ENCODE measurements around the gene LCOR. TPM values are rescaled to one million over a fixed set of nuclear protein-coding genes. Genes with fewer than 3 reads are reported as not detected.

The LCOR gene
- total and polyA plus RNA-seq, 2 of the 13 experiments (the other 11 are each of a cell fraction or from before 2014, with no cell fraction given): 12.4 to 23.7 TPM

DNA sequence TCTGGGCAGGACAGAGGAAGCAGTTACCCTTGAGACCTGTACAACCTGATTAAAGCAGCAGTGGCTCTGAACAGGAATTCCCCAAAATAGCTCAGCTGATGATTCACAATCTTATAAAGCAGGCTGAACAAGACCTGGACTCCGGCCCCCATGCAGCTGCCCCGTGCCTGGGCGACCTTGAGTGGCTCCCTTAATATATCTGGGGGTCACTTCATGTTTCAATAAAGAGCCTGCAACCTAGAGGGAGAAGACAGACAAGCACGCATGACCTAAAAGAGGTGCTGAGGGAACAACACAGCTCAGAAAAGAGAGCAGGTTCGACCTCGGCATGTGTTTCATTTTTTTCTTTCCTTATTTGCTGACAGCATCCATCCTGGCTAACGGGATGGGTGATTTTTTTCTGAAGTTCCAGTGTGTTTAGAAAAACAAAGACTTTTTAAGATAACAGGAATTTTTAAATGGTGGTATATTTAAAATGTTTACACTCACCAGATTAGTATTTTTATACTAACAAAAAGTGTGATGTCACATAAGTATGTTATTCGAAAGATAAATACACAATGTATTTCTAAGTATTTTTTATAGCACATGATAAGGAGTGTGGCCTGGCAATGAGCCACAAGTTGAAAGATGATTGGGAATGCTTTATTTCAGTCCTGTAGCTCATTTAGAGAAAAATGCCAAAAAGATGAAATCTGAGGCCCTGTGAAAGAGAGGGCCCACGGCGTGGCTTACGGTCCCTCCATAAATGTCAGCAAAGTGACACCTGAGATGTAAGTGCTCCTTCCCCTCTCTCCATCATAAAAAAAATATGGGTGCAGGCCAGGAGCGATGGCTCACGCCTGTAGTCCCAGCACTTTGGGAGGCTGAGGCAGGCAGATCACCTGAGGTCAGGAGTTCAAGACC is 192.3 kb downstream of the LCOR start (continued):
- TF ChIP-seq ETV6 (CRISPR knock-in tag; conservative IDR thresholded peaks at IDR 0.05) (no peak), SRF (IDR thresholded peaks at IDR 0.05; ENCODE audit: low read depth, low read length) (no peak), ZNF891 (CRISPR knock-in tag; IDR thresholded peaks at IDR 0.05) (no peak), SRSF9 (IDR thresholded peaks at IDR 0.05; ENCODE audit: borderline replicate concordance, insufficient read depth, low read depth, low read length, poor library complexity, severe bottlenecking) (no peak), SMAD9 (CRISPR knock-in tag; IDR thresholded peaks at IDR 0.05) (no peak), ZNF451 (CRISPR knock-in tag; IDR thresholded peaks at IDR 0.05) (no peak), KAT2B (IDR thresholded peaks at IDR 0.05; ENCODE audit: borderline replicate concordance, low read depth, low read length) (no peak), TEAD3 (CRISPR knock-in tag; optimal IDR thresholded peaks at IDR 0.05; ENCODE audit: borderline replicate concordance) (peak; percentile 57), ZNF12 (CRISPR knock-in tag; IDR thresholded peaks at IDR 0.05) (no peak), RFXAP (CRISPR knock-in tag; IDR thresholded peaks at IDR 0.05; ENCODE audit: borderline replicate concordance) (no peak), ZNF781 (CRISPR knock-in tag; IDR thresholded peaks at IDR 0.05; ENCODE audit: borderline replicate concordance, not compliant biosample characterization) (no peak)
- TF ChIP-seq, protein P1, sequence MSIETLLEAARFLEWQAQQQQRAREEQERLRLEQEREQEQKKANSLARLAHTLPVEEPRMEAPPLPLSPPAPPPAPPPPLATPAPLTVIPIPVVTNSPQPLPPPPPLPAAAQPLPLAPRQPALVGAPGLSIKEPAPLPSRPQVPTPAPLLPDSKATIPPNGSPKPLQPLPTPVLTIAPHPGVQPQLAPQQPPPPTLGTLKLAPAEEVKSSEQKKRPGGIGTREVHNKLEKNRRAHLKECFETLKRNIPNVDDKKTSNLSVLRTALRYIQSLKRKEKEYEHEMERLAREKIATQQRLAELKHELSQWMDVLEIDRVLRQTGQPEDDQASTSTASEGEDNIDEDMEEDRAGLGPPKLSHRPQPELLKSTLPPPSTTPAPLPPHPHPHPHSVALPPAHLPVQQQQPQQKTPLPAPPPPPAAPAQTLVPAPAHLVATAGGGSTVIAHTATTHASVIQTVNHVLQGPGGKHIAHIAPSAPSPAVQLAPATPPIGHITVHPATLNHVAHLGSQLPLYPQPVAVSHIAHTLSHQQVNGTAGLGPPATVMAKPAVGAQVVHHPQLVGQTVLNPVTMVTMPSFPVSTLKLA (IDR thresholded peaks at IDR 0.05): no peak
- TF ChIP-seq, protein P2, sequence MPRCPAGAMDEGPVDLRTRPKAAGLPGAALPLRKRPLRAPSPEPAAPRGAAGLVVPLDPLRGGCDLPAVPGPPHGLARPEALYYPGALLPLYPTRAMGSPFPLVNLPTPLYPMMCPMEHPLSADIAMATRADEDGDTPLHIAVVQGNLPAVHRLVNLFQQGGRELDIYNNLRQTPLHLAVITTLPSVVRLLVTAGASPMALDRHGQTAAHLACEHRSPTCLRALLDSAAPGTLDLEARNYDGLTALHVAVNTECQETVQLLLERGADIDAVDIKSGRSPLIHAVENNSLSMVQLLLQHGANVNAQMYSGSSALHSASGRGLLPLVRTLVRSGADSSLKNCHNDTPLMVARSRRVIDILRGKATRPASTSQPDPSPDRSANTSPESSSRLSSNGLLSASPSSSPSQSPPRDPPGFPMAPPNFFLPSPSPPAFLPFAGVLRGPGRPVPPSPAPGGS (CRISPR knock-in tag; IDR thresholded peaks at IDR 0.05): no peak
- TF ChIP-seq, protein P3, sequence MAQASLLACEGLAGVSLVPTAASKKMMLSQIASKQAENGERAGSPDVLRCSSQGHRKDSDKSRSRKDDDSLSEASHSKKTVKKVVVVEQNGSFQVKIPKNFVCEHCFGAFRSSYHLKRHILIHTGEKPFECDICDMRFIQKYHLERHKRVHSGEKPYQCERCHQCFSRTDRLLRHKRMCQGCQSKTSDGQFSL (CRISPR knock-in tag; IDR thresholded peaks at IDR 0.05): no peak
- TF ChIP-seq, protein P4, sequence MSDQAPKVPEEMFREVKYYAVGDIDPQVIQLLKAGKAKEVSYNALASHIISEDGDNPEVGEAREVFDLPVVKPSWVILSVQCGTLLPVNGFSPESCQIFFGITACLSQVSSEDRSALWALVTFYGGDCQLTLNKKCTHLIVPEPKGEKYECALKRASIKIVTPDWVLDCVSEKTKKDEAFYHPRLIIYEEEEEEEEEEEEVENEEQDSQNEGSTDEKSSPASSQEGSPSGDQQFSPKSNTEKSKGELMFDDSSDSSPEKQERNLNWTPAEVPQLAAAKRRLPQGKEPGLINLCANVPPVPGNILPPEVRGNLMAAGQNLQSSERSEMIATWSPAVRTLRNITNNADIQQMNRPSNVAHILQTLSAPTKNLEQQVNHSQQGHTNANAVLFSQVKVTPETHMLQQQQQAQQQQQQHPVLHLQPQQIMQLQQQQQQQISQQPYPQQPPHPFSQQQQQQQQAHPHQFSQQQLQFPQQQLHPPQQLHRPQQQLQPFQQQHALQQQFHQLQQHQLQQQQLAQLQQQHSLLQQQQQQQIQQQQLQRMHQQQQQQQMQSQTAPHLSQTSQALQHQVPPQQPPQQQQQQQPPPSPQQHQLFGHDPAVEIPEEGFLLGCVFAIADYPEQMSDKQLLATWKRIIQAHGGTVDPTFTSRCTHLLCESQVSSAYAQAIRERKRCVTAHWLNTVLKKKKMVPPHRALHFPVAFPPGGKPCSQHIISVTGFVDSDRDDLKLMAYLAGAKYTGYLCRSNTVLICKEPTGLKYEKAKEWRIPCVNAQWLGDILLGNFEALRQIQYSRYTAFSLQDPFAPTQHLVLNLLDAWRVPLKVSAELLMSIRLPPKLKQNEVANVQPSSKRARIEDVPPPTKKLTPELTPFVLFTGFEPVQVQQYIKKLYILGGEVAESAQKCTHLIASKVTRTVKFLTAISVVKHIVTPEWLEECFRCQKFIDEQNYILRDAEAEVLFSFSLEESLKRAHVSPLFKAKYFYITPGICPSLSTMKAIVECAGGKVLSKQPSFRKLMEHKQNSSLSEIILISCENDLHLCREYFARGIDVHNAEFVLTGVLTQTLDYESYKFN (CRISPR knock-in tag; conservative IDR thresholded peaks at IDR 0.05): peak; percentile 40; the same call in 1 of the 2 replicates
- TF ChIP-seq, protein P5, sequence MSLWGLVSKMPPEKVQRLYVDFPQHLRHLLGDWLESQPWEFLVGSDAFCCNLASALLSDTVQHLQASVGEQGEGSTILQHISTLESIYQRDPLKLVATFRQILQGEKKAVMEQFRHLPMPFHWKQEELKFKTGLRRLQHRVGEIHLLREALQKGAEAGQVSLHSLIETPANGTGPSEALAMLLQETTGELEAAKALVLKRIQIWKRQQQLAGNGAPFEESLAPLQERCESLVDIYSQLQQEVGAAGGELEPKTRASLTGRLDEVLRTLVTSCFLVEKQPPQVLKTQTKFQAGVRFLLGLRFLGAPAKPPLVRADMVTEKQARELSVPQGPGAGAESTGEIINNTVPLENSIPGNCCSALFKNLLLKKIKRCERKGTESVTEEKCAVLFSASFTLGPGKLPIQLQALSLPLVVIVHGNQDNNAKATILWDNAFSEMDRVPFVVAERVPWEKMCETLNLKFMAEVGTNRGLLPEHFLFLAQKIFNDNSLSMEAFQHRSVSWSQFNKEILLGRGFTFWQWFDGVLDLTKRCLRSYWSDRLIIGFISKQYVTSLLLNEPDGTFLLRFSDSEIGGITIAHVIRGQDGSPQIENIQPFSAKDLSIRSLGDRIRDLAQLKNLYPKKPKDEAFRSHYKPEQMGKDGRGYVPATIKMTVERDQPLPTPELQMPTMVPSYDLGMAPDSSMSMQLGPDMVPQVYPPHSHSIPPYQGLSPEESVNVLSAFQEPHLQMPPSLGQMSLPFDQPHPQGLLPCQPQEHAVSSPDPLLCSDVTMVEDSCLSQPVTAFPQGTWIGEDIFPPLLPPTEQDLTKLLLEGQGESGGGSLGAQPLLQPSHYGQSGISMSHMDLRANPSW (CRISPR knock-in tag; IDR thresholded peaks at IDR 0.05; ENCODE audit: borderline replicate concordance): no peak
- TF ChIP-seq, protein P6, sequence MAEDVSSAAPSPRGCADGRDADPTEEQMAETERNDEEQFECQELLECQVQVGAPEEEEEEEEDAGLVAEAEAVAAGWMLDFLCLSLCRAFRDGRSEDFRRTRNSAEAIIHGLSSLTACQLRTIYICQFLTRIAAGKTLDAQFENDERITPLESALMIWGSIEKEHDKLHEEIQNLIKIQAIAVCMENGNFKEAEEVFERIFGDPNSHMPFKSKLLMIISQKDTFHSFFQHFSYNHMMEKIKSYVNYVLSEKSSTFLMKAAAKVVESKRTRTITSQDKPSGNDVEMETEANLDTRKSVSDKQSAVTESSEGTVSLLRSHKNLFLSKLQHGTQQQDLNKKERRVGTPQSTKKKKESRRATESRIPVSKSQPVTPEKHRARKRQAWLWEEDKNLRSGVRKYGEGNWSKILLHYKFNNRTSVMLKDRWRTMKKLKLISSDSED (CRISPR knock-in tag; IDR thresholded peaks at IDR 0.05): no peak
